SK-N-SH (cell line): ENCODE results near the gene MUCL1.

ENCODE experiments used
- CTCF ChIP-seq: fragments of 200-600 bp; sonication (generic); IDR thresholded peaks from 2 replicates; pipeline ENCODE4 v1.6.1; 2017; ENCODE audit warnings: antibody characterized with exemption, mild to moderate bottlenecking, moderate library complexity
- EZH2phosphoT487 ChIP-seq: fragments of 200-600 bp; sonication (generic); IDR thresholded peaks from 2 replicates; pipeline ENCODE4 v1.6.1; 2017; ENCODE audit warnings: low read depth, mixed run types, mild to moderate bottlenecking, antibody characterized with exemption, moderate library complexity, borderline replicate concordance
- GABPA ChIP-seq: IDR thresholded peaks from 2 replicates; pipeline ENCODE4 v1.4.0; 2012; ENCODE audit warnings: low read depth, mild to moderate bottlenecking
- GATA2 ChIP-seq: sonication (generic); formaldehyde crosslinking; IDR thresholded peaks from 2 replicates; pipeline ENCODE4 v1.5.0; 2020; ENCODE audit warnings: mild to moderate bottlenecking, missing genetic modification reagents
- MAX ChIP-seq: IDR thresholded peaks from 2 replicates; pipeline ENCODE4 v1.4.0; 2012; ENCODE audit warnings: low read depth
- MXI1 ChIP-seq: IDR thresholded peaks from 2 replicates; pipeline ENCODE4 v1.6.1; 2012; ENCODE audit warnings: mild to moderate bottlenecking, low read depth, low read length, improper control_type of control experiment
- POLR2AphosphoS5 ChIP-seq: IDR thresholded peaks from 2 replicates; pipeline ENCODE4 v1.6.1; 2012; ENCODE audit warnings: low read depth, low read length
- REST ChIP-seq: IDR thresholded peaks from 2 replicates; pipeline ENCODE4 v1.6.1; 2012; ENCODE audit warnings: mild to moderate bottlenecking, low read depth, low read length, moderate library complexity
- TAF1 ChIP-seq: IDR thresholded peaks from 2 replicates; pipeline ENCODE4 v1.6.1; 2012; ENCODE audit warnings: low read depth, mild to moderate bottlenecking, low read length, moderate library complexity, borderline replicate concordance
- TCF12 ChIP-seq: IDR thresholded peaks from 2 replicates; pipeline ENCODE4 v1.4.0; 2012
- YY1 ChIP-seq: IDR thresholded peaks from 2 replicates; pipeline ENCODE4 v1.4.0; 2012; ENCODE audit warnings: low read depth, mild to moderate bottlenecking

- TF ChIP-seq POLR2AphosphoS5: no peak
- no peak for TF ChIP-seq GABPA
- TF ChIP-seq EZH2phosphoT487: no peak
- no peak for TF ChIP-seq REST
- TF ChIP-seq TCF12: no peak
- TF ChIP-seq TAF1: no peak
- TF ChIP-seq CTCF: no peak
- no peak for TF ChIP-seq MAX
- TF ChIP-seq MXI1: no peak
- TF ChIP-seq GATA2: no peak
- no peak for TF ChIP-seq YY1
Measured at GRCh38 chr12:54821676-54822075, 32.6 kb upstream of the MUCL1 start.
